ENCODE measurements around the gene TRMO.

Gene TRMO

GRCh38 chr9:97858826-97859225 lies 63.5 kb downstream of the TRMO start:
- no peak for DNase-seq (ENCODE audit: low read depth)

- no peak for DNase-seq (ENCODE audit: low read depth)
Measured at GRCh38 chr9:97858393-97858713, 63.9 kb downstream of the TRMO start.

- no peak for DNase-seq (ENCODE audit: low read depth)
Measured at GRCh38 chr9:97857606-97858392, 64.5 kb downstream of the TRMO start.

GRCh38 chr9:97856857-97857605 lies 65.3 kb downstream of the TRMO start:
- DNase-seq (ENCODE audit: low read depth), result no peak

GRCh38 chr9:97855899-97856298 lies 66.4 kb downstream of the TRMO start:
- DNase-seq (ENCODE audit: low read depth), result no peak

- no peak for DNase-seq (ENCODE audit: low read depth)
Measured at GRCh38 chr9:97855486-97855875, 66.8 kb downstream of the TRMO start.

- DNase-seq (ENCODE audit: low read depth), result no peak
Measured at GRCh38 chr9:97854696-97855485, 67.4 kb downstream of the TRMO start.
